ENCODE results near the gene HPCAL1.

The HPCAL1 gene

DNA sequence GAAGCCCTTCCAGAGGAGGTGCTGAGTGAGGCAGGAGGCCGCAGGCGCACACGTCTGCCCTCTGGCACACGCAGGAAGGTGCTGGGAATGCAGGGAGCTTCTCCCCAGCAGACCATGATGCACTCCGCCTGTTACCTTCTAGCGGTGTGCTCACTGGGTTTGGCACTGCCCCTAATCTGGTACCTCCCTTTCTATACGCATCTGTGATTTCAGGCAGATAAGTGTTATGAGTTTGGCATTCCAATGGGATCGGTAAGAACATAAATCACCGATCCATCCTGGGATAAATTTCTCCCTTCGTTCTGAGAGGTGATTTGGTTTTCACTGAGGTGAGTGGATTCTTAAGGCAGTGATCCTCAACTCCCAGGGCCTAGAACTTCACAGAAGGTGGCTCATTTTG, 110.8 kb downstream of the HPCAL1 start:
- in situ Hi-C loops (cut with HindIII; ENCODE audit: low sequenced_read_pairs): loop anchor here (5.0 to 10.0 kb wide), 2 partner anchors 71 to 289 kb away; partner anchors contain the start of gene RRM2

GRCh38 chr2:10413991-10414451, 111.3 kb downstream of the HPCAL1 start:
- in situ Hi-C loops (cut with HindIII; ENCODE audit: low sequenced_read_pairs): loop anchor here (5.0 to 10.0 kb wide), 2 partner anchors 72 to 289 kb away; partner anchors contain the start of gene RRM2

DNA sequence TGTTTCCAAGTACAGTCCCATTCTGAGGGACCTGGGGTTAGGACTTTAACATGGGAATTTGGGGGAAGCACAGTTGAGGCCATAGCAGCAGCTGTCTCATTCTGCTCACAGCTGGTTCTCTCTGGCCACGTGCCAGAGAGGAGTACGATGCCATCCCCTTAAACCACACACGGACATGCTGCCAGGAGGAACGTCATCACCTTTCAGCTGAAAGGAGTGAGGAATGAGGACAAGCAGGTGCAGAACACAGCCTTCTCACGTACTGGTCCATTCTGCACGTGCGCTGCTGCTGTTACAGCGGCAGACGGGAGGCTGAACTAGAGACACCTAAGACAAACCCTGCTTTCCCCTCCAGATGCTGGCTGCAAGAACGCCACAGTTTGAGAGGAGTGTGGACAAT, 111.9 kb downstream of the HPCAL1 start:
- in situ Hi-C loops (cut with HindIII; ENCODE audit: low sequenced_read_pairs): loop anchor here (5.0 to 10.0 kb wide), 2 partner anchors 72 to 290 kb away; partner anchors contain the start of gene RRM2

DNA sequence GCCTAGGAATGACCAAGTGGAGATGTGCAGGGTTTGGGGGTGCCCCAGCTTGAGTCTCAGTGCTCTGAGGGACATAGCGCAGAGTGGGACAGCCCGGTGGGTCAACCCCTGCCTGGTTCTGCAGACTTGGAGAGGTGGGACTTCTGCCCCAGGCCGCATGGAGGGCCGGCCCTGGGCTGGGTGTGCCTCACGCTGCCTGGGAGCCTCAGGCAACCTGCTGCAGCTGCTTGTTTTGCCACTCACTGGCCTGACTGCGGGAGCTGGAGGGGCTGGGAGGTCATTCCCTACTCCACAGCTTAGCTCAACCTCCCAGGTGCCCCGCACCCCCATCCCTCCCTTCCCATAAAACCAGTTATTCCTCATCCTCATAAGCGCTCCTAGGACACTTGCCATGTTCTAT, 112.3 kb downstream of the HPCAL1 start:
- in situ Hi-C loops (cut with HindIII; ENCODE audit: low sequenced_read_pairs): loop anchor here (10.0 kb wide), 1 partner anchor 290 kb away; the partner anchor contains the start of gene RRM2

DNA sequence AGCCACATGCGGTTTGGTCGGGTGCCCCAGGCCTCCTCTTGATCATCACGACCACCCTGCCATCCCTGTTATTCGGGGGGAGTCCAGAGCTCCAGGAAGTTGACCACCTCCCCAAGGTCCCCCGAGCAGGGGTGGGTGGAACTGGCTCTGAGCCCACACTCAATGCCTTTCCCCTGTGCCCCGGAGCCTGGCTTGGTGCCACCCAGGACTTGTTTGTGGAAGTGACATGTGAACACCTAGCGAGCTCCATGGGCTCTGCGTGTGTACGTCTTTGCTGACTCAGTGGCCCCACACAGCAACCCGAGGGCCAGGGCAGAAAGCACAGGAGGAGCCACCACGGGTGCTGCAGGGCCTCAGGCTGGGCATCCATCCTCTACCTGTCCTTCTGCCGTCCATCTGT, 112.9 kb downstream of the HPCAL1 start:
- in situ Hi-C loops (cut with HindIII; ENCODE audit: low sequenced_read_pairs): loop anchor here (10.0 kb wide), 1 partner anchor 291 kb away; the partner anchor contains the start of gene RRM2

DNA sequence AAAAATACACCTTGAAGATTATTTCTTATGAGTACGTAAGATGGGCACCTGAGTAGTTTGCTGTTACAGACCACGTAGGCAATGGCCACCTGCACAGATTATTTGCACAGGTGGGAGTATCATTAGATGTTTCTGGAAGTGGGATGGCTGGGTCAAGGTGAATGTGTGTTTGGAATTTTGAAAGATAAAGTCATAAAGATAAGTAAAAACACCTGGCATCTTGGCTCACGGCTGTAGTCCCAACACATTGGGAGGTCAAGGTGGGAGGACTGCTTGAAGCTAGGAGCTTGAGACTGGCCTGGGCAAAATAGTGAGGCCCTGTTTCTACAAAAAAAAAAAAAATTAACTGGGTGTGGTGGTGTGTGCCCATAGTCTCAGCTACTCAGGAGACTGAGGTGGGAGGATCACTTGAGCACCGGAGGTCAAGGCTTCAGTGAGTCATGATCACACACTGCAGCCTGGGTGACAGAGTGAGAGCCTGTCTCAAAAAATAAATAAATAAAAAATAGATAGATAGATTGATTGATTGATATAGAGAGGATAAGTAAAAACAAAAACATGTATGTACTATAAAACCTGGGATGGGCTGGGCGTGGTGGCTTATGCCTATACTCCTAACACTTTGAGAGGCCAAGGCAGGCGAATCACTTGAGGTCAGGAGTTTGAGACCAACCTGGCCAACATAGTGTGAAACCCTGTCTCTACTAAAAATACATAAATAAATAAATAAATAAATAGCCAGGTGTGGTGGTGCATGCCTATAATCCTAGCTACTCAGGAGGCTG, 115.0 kb downstream of the HPCAL1 start:
- in situ Hi-C loops (cut with HindIII; ENCODE audit: low sequenced_read_pairs): loop anchor here (10.0 kb wide), 1 partner anchor 293 kb away; the partner anchor contains the start of gene RRM2

DNA sequence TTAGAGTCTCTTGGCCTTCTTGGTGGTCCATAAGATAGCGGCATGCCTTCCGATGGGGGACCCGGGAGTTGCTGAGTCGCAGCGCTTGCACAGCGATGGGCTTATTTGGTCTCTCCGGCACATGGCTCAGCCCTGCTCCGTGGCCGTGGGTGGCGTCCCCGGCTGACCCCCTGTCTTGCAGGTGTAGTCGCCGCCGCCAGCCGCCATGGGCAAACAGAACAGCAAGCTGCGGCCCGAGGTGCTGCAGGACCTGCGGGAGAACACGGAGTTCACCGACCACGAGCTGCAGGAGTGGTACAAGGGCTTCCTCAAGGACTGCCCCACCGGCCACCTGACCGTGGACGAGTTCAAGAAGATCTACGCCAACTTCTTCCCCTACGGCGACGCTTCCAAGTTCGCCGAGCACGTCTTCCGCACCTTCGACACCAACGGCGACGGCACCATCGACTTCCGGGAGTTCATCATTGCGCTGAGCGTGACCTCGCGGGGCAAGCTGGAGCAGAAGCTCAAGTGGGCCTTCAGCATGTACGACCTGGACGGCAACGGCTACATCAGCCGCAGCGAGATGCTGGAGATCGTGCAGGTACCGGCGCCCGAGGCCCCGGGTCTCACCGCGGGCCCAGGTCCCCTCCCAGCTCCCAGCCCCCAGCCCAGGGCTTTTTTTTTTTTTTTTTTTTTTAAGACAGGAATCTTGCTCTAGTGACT, 117.0 kb downstream of the HPCAL1 start:
- in situ Hi-C loops (cut with HindIII; ENCODE audit: low sequenced_read_pairs): loop anchor here (10.0 kb wide), 1 partner anchor 295 kb away; the partner anchor contains the start of gene RRM2

- in situ Hi-C loops (cut with HindIII; ENCODE audit: low sequenced_read_pairs): no loop called here
These were observed 119.5 kb downstream of the HPCAL1 start for GRCh38 chr2:10422251-10422650.

DNA sequence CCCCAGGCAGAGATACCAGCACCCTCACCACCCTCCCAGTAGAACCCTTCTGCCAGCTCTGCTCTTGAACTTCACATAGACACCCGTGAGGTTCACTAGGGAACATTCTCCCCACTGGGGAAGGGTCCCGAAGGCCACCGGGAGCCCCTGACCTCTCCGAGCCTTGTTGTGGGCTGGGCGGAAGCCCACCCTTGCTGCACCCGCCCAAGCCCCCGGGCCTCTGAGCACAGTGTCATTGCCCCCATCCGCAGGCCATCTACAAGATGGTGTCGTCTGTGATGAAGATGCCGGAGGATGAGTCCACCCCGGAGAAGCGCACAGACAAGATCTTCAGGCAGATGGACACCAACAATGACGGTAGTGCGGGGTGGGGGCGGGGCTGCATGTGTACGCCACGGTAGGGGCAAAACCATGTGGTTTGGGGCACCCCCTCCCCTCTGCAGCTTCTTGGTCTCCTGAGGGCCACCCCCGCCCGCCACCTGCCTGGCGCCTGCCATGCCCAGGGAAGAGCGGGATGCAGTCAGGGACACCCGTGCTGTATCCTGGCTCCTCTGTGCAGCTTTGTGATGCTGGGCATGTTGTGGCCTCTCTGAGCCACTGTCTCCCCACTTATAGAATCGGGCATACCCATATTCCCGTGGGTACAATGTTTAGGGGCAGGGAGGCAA, 120.2 kb downstream of the HPCAL1 start:
- in situ Hi-C loops (cut with HindIII; ENCODE audit: low sequenced_read_pairs): no loop called here

DNA sequence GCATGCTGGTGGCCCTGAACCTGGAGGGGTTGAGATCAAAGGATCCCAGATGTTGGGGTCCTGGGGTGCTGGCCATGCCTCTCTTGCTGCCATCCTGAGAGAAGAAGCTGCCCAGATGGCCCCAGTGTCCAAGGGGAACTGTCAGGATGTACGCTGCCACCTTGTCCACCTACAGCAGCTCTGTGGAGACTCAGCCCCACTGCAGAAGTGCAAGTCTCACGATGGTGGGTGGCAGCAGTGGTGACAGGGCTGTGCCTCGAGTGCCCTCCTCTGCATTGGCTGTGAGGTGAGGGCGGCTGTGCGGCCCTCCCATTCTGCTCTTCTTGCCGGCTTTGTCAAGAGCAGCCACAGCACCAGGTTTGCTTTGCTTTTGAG, 120.7 kb downstream of the HPCAL1 start:
- in situ Hi-C loops (cut with HindIII; ENCODE audit: low sequenced_read_pairs): no loop called here

DNA sequence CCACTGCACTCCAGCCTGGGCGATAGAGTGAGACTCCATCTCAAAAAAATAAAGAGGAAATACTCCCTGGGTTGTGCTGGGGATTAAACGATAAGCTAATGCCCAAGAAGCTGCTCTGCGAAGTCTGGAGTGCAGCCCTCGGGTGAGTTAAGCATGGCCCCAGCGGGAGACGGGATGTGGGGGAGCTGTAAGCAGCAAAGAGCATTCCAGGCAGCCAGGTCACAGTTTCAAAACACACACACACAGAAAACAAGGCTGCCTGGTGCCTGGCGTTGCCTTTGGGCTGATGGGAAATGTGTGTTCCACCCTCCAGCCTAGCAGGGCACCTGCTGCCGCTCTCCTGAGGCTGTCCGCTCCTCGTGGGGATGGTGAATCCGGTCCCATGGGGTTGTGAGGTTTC, 121.3 kb downstream of the HPCAL1 start:
- in situ Hi-C loops (cut with HindIII; ENCODE audit: low sequenced_read_pairs): no loop called here

DNA sequence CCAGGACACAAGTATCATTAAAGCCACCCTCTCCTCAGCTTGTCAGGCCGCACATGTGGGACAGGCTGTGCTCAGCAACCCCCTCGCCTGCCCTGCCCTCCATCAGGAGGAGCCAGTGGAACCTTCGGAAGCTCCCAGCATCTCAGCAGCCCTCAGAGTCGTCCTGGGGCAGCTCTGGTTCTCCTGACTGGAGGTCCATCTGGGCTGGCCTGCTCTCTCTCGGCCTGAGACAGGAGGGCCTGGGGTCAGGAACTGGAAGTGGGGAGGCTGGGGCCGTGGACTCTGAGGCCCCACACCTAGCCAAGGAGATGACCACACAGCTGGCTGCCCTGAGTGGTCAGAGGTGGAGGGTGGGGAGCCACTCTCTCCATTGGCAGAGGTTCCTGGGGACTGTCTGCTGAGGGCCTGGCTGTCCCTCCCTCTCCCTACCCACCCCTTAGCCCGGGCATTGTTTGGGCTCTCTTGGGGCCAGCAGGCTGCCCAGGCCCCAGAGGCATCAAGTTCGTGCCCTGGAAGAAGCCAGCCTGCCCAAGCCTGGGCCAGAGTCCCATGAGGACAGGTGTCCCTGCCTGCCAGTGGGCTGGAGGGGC, 122.3 kb downstream of the HPCAL1 start:
- in situ Hi-C loops (cut with HindIII; ENCODE audit: low sequenced_read_pairs): no loop called here

GRCh38 chr2:10425699-10426098, 123.0 kb downstream of the HPCAL1 start:
- in situ Hi-C loops (cut with HindIII; ENCODE audit: low sequenced_read_pairs): no loop called here

- in situ Hi-C loops (cut with HindIII; ENCODE audit: low sequenced_read_pairs): no loop called here
These were observed 124.3 kb downstream of the HPCAL1 start for GRCh38 chr2:10426726-10427617.

- in situ Hi-C loops (cut with HindIII; ENCODE audit: low sequenced_read_pairs): no loop called here
These were observed 124.9 kb downstream of the HPCAL1 start for GRCh38 chr2:10427618-10427949.

GRCh38 chr2:10428355-10428754, 125.7 kb downstream of the HPCAL1 start:
- in situ Hi-C loops (cut with HindIII; ENCODE audit: low sequenced_read_pairs): no loop called here

DNA sequence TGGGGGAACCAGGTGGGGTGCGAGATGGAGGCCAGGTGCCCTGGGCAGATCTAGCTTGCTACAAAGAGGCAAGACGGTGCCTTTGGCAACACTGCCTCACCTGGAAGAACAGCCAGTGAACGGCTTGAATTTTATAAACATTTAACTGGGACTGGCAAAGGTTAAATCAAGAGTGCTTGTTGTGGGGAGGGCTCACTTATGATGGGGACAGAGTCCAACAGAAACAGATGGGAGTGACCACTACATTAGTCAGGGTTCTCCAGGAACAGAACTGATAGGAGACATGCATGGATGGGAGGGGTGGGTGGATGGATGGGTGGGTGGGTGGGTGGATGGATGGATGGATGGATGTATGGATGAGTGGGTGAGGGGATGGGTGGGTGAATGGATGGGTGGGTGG, 126.2 kb downstream of the HPCAL1 start:
- in situ Hi-C loops (cut with HindIII; ENCODE audit: low sequenced_read_pairs): no loop called here

GRCh38 chr2:10430886-10431622, 128.3 kb downstream of the HPCAL1 start:
- in situ Hi-C loops (cut with HindIII; ENCODE audit: low sequenced_read_pairs): no loop called here

GRCh38 chr2:10431797-10432196, 129.1 kb downstream of the HPCAL1 start:
- in situ Hi-C loops (cut with HindIII; ENCODE audit: low sequenced_read_pairs): no loop called here
